Activated naive CD4-positive, alpha-beta T cell treated with anti-CD3 and anti-CD28 coated beads, Interleukin-2, amount 50 U/mL, for 72 hours (primary cell): ENCODE results near the gene SLC8A3. TPM values are rescaled to one million over a fixed set of nuclear protein-coding genes. Genes with fewer than 3 reads are reported as not detected.
A peak's percentile ranks its signal among the peaks of the same experiment; 100 is the strongest.
"Not testable (repeated sequence)": the region's sequence is repeated elsewhere in the genome, so short reads cannot be mapped to it uniquely, and the experiment has no call there.

Experiments
- ATAC-seq, 2 donors: fragments of 150-1000 bp; cut with Tn5 transposase; 2 replicates each; pipeline ENCODE4 v1.10.0; 2021; ENCODE audit warnings: mild to moderate bottlenecking in 2 of 2, moderate library complexity in 2 of 2
- DNase-seq, 2 donors: peaks; one replicate each; pipeline ENCODE4 v3.0.0; 2021 to 2022; ENCODE audit warnings: low spot score in 2 of 2
- H3K27ac Mint-ChIP-seq, 2 donors: one replicate each; pipeline ENCODE4 v1.8.0; 2022; ENCODE audit warnings: mild to moderate bottlenecking in 2 of 2, mixed read lengths in 2 of 2
- H3K36me3 Mint-ChIP-seq, 2 donors: one replicate each; pipeline ENCODE4 v1.8.0; 2022; ENCODE audit warnings: mixed read lengths in 2 of 2
- H3K9me3 Mint-ChIP-seq, 2 donors: one replicate each; pipeline ENCODE4 v1.8.0; 2022; ENCODE audit warnings: mixed read lengths in 2 of 2
- total RNA-seq, 2 donors: library from RNA; stranded (reverse); gene quantifications; one replicate each; pipeline ENCODE4 v1.2.3, GENCODE V29; 2022

SLC8A3 gene, protein sequence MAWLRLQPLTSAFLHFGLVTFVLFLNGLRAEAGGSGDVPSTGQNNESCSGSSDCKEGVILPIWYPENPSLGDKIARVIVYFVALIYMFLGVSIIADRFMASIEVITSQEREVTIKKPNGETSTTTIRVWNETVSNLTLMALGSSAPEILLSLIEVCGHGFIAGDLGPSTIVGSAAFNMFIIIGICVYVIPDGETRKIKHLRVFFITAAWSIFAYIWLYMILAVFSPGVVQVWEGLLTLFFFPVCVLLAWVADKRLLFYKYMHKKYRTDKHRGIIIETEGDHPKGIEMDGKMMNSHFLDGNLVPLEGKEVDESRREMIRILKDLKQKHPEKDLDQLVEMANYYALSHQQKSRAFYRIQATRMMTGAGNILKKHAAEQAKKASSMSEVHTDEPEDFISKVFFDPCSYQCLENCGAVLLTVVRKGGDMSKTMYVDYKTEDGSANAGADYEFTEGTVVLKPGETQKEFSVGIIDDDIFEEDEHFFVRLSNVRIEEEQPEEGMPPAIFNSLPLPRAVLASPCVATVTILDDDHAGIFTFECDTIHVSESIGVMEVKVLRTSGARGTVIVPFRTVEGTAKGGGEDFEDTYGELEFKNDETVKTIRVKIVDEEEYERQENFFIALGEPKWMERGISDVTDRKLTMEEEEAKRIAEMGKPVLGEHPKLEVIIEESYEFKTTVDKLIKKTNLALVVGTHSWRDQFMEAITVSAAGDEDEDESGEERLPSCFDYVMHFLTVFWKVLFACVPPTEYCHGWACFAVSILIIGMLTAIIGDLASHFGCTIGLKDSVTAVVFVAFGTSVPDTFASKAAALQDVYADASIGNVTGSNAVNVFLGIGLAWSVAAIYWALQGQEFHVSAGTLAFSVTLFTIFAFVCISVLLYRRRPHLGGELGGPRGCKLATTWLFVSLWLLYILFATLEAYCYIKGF
- 1 to 10 TPM in 1 of 2 donors, under 1 TPM in 1; 0.09 to 2.4 TPM for total RNA-seq

DNA sequence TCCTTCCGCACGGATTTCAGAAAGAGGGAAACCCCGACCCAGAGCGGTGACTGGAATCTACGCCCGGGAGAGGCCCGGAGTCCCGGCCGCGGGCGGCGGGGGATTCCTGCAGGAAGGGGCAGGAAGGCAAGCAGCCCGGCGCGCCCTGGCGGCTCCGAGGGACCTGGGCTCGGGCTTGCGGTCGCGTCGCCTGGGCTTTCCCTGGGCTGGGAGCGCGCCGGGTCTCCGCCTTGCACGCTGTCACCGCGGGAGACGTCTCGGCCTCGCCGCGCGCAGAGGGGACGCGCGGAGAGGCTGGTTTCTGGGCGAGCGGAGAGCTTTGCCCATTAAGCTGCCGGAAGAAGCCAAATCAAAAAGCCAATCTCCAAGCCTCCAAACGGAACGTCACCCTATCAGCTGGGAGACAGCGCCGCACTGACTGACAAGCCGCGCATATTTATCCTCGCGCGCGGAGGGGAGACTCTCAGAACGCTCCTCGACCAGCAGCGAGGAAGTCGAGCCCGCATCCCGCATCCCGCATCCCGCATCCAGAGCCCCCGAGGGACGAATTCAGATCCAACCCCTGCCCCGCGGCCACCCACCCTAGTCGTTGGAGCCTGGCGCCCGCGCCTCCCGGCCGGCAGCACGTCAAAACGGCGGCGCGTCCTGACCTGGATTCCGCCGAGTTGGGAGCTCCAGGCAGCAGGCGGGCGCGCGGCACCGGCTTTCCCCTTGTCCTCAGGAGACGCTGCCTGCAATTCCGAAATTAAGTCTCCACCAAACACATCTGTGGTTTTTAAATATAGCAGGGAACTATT is at the start of gene SLC8A3:
SLC8A3 (minus strand) TSS at position 293 of the 797 bp plus-strand sequence. CDS start 20,529 bp downstream, outside the sequence.
- Mint-ChIP-seq H3K27ac (peak within 1 kb of the TSS in 1 of 2 donors; percentile 40), H3K9me3 (no peaks in the 10 kb centered on the region), H3K36me3 (peaks cover 4 to 10% of the 10 kb centered on the region in 2 donors)
- DNase-seq, result peak; percentile 29 to 75
- ATAC-seq, result peak; percentile 65 to 79

DNA sequence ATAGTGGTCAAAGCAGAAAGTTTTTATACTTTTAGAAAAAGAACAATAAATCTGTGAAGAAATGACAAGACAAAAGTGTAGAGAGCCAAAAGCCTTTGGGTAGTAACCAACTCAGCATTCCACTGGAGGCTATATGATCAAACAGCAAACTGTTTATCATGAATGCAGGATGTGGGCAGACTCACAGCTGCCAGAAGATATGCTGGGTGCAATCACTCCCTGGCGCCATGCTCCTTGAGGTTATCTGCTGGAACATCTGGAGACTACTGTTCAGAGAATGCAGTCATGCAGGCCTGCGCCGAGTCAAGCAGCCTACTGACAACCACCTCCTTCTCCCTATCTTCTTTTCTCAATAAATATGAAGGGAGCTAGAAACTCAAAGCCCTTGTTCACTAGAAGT is 49.0 kb upstream of the SLC8A3 start:
- ATAC-seq, result no peak
- no peak for DNase-seq
- no peaks in the 10 kb centered on the region for H3K36me3 Mint-ChIP-seq
- H3K27ac Mint-ChIP-seq, result no peak overlapping the region
- peaks cover 0 to 4% of the 10 kb centered on the region in 2 donors for H3K9me3 Mint-ChIP-seq

DNA sequence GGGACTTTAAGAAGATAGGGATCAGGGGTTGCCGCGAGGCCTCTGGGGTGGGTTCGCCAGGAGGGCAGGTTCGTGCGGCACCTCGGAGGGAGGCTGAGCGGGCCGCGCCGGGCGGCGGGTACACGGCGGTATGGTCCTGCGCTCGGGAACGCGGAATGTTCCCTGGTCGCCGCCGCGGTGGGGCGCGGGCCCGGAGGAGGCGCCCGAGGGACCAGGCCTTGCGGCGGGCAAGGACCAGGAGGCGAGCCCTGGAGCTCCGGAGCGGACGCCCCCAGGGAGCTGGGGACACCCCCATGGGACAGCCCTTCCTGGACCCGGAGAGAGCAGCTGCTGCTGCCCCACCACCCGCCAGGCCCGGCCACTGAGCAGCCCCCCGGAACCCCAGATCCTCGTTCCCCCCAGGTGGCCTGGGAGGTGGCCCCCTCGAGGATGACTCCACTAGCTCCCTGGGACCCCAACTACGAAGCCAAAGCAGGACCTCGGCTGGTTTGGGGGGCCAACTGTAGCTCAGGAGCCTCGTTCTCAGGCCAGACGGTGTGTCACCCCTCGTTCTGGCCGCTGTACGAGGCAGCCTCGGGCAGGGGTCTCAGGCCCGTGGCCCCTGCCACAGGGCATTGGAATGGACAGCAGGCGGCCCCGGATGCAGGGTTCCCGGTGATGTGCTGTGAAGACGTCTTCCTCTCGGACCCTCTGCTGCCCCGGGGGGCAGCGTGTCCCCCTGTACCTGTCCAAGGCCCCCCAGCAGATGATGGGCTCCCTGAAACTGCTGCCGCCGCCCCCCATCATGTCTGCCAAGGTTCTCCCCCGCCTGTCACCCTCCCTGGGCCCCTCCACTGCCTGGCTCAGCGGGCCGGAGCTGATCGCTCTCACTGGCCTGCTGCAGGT is 45.6 kb upstream of the SLC8A3 start:
- Mint-ChIP-seq H3K36me3 (no peaks in the 10 kb centered on the region), H3K9me3 (no peaks in the 10 kb centered on the region), H3K27ac (no peak overlapping the region)
- no peak for DNase-seq
- ATAC-seq, result no peak

DNA sequence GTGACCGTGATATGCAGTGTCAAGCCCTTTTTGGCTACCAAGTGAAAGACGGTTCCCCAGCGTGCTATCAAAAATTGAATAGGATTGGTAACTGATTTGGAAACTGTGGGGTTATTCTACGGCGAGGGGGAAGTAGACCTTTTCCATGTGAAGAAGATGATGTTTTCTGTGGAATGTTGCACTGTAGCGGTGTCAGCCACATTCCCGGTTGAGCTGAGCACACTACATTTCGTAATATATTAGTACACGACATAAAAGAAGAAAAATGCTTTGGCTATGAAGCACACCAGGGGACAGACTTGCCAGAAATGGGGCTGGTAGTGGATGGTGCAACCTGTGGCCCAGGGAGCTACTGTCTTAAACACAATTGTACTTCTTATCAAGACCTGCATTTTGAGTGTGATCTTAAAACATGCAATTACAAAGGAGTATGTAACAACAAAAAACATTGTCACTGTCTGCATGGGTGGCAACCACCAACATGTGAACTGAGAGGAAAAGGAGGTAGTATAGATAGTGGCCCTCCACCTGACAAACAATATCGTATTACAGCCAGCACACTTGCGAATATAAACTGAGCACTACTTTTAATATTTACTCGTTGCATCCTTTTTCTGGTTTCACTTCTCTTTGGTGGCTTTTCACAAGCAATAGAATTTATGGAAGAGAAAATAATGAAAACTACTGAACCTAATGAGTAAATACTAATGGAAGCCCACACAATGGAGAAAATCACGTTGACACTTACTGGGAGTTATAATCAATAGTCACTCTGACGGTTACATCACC is 43.2 kb upstream of the SLC8A3 start:
- not testable (repeated sequence) for DNase-seq, ATAC-seq, H3K27ac Mint-ChIP-seq, H3K9me3 Mint-ChIP-seq, H3K36me3 Mint-ChIP-seq

DNA sequence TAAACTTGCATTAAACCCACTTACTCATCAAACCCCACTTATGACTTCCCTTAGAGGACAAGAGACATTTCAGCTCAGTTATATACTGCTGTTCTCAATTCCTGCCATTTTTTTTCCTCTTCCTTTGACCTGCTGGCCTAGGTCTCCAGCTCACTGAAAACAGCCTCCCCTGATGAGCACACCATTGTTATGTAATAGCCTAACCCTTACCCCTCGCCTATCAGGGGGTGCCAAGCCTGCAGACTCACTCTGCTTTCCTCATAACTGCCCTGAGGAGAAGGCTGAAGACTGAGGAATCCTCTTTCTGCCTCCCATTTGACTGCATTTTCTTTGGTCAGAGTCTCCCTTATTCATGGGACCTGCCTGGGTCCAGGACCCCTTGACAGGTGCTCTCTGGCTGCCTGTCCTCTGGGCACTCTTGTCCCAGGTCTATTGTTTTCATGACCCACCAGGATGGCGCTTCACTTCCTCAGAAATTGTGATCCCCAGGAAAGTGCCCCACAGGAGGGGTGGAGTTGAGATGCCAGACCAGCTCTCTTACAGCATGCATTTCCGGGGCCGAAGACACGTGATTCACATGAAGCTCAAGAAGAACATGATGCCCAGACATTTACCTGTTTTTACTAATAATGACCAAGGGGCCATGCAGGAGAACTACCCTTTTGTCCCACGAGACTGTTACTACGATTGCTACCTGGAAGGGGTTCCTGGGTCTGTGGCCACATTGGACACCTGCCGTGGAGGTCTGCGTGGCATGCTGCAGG is 41.3 kb upstream of the SLC8A3 start:
- not testable (repeated sequence) for DNase-seq, H3K9me3 Mint-ChIP-seq, H3K36me3 Mint-ChIP-seq, H3K27ac Mint-ChIP-seq, ATAC-seq

DNA sequence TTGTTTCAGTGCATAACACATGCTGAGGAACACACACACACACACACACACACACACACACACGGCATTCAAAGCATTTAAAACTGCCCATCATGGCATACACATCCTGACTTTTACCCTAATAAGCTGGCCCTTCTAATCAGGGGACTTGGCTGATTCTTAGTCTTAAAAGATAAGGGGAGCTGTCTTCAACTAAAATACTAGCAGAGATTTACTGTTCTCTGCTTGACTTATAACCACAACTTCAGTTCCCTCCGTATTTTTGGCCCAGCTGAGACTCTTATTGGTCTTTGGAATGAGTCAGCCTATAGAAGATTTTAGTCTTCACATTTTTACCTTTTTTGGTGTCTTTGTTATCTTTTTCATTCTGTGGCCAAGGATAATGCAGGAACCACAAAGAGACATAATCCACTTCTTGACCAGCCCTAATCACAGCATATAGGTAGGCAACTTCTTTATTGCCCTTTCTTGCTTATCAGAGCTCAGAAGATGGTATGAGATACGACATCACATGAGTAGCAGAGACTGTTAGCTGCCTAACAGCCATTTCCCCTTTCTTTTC is 25.1 kb upstream of the SLC8A3 start:
- ATAC-seq (no peak), DNase-seq (no peak)
- Mint-ChIP-seq H3K27ac (no peak overlapping the region), H3K9me3 (no peaks in the 10 kb centered on the region), H3K36me3 (no peaks in the 10 kb centered on the region)

DNA sequence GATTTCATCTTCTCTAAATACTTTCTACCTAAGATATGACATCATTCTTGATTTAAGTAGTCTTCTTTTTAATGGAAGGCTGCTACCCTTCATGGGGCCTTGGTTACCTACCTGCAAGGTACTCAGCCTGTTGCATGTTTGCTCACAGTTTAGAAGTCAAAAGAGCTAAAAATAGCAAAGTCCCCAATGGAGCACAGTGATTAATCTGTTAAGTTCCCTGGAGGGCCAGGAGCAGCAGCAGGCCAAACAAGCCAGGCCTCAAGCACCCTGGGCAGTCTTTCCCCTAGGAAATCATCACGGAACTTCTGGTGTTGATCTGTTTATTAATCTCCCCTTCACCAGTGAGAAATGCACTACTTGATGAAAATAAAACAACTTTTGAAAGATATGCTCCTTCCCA is 24.0 kb upstream of the SLC8A3 start:
- DNase-seq (no peak), ATAC-seq (no peak)
- no peak overlapping the region for H3K27ac Mint-ChIP-seq
- no peaks in the 10 kb centered on the region for H3K36me3 Mint-ChIP-seq
- H3K9me3 Mint-ChIP-seq, result no peaks in the 10 kb centered on the region

GRCh38 chr14:70208380-70208779 is 19.6 kb upstream of the SLC8A3 start:
- no peaks in the 10 kb centered on the region for H3K36me3 Mint-ChIP-seq
- no peaks in the 10 kb centered on the region for H3K9me3 Mint-ChIP-seq
- no peak overlapping the region for H3K27ac Mint-ChIP-seq
- DNase-seq (no peak), ATAC-seq (peak in 1 of 2 donors; percentile 80)

- no peaks in the 10 kb centered on the region for H3K36me3 Mint-ChIP-seq
- ATAC-seq (no peak), DNase-seq (no peak)
- H3K27ac Mint-ChIP-seq, result no peak overlapping the region
- no peaks in the 10 kb centered on the region for H3K9me3 Mint-ChIP-seq
Measured at GRCh38 chr14:70203686-70204085, 14.9 kb upstream of the SLC8A3 start.

GRCh38 chr14:70201994-70202393 is 13.2 kb upstream of the SLC8A3 start:
- no peaks in the 10 kb centered on the region for H3K9me3 Mint-ChIP-seq
- DNase-seq (no peak), ATAC-seq (no peak)
- no peak overlapping the region for H3K27ac Mint-ChIP-seq
- H3K36me3 Mint-ChIP-seq, result no peaks in the 10 kb centered on the region

DNA sequence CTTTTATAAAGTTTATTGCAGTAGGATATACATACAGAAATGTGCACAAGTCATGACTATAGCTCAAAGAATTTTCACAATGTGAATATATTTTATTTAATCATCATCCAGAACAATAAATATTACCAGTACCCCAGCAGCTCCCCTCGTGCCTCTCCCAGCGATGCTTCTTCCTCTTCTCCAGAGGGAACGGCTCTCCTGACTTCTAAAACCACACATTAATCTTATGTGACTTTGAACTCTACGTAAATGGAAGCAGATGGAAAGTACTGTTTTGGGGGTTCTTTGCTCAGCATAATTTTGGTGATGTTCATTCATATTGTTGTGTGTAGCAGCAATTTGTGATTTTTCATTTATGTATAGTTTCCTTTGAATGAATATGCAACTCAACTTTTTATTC is 4.6 kb upstream of the SLC8A3 start:
- ATAC-seq (no peak), DNase-seq (no peak)
- Mint-ChIP-seq H3K27ac (no peak overlapping the region), H3K36me3 (peaks cover 0 to 4% of the 10 kb centered on the region in 2 donors), H3K9me3 (no peaks in the 10 kb centered on the region)

GRCh38 chr14:70192915-70193314 is 4.2 kb upstream of the SLC8A3 start:
- no peaks in the 10 kb centered on the region for H3K9me3 Mint-ChIP-seq
- H3K27ac Mint-ChIP-seq, result no peak overlapping the region
- H3K36me3 Mint-ChIP-seq, result peaks cover 0 to 4% of the 10 kb centered on the region in 2 donors
- DNase-seq (no peak), ATAC-seq (no peak)

- no peak for ATAC-seq
- DNase-seq, result no peak
- no peaks in the 10 kb centered on the region for H3K9me3 Mint-ChIP-seq
- peaks cover 4 to 10% of the 10 kb centered on the region in 2 donors for H3K36me3 Mint-ChIP-seq
- no peak overlapping the region for H3K27ac Mint-ChIP-seq
Measured at GRCh38 chr14:70190156-70190555, 1.4 kb upstream of the SLC8A3 start.

DNA sequence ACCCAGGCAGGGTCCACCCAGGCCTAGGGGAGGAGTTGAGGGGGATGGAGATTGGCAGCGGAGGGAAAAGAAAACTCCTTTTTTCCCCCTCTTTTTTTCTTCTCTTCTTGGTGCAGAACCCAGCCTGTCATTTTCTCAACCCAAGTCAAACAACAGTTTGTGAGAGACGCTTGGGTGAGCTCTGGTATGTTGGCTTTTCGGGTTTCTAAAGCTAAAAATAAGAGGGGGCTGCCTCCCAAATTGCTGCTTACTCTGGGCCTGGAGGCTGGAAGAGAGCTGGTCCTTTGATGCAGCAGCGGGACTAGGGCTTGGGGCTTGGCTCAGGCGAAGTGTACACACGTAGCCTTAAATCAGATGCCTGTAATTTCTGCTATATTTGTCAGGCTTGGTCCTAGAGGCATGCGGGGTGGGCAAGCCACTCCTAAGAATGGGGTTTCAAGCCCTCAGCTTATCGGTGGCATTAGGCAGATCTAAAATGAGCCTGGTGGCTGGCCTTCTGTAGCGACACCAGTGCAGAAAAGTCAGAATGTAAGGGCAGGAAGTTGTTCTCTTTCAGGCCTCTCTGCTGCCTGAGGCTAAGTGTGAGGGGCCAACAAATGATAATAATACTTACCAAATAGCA is 816 bp upstream of the SLC8A3 start:
- Mint-ChIP-seq H3K27ac (no peak overlapping the region), H3K36me3 (peaks cover 4 to 10% of the 10 kb centered on the region in 2 donors), H3K9me3 (no peaks in the 10 kb centered on the region)
- DNase-seq (no peak), ATAC-seq (no peak)
